SK-N-SH (cell line): ENCODE data around the gene PLSCR2. TPM values are rescaled to one million over a fixed set of nuclear protein-coding genes. Genes with fewer than 3 reads are reported as not detected.

ENCODE experiments used
- CTCF ChIA-PET: fragments of 300-600, 350-600 bp; formaldehyde crosslinking; extraction: SDS; loops from one replicate; lab custom pipeline; 2021; lab: Yijun Ruan, JAX
- POLR2A ChIA-PET: fragments of 350-600 bp; sonication (Branson Sonifier 250); formaldehyde crosslinking; extraction: SDS; loops from one replicate; lab custom pipeline; 2020; ENCODE audit warnings: antibody characterized with exemption, inconsistent platforms; lab: Yijun Ruan, JAX
- DNase-seq: peaks from one replicate; pipeline ENCODE4 v3.0.0; 2012
- H2AFZ ChIP-seq: fragments of 200-600 bp; sonication (generic); 2 replicates; pipeline ENCODE4 v1.8.1; 2016; ENCODE audit warnings: antibody characterized with exemption, mild to moderate bottlenecking, low read depth
- H3F3A ChIP-seq: fragments of 200-600 bp; sonication (generic); replicated peaks from 2 replicates; pipeline ENCODE3; 2016; ENCODE audit warnings: antibody characterized with exemption, mild to moderate bottlenecking; ENCODE audit not compliant: insufficient read depth
- H3K27ac ChIP-seq, 2 experiments: fragments of 200-500 bp in 1 of 2; fragments of 200-600 bp in 1 of 2; sonication (Bioruptor generic) in 1 of 2; sonication (generic), shearing (Covaris generic) in 1 of 2; 2 replicates each; pipeline versions ENCODE4 v1.5.1 to v1.6.1; 2014 to 2016; ENCODE audit warnings: low read depth in 2 of 2, inconsistent platforms in 1 of 2, low read length in 1 of 2, mild to moderate bottlenecking in 1 of 2, mixed read lengths in 1 of 2
- H3K27me3 ChIP-seq: fragments of 200-600 bp; sonication (generic), shearing (Covaris generic); 2 replicates; pipeline ENCODE4 v1.6.1; 2016; ENCODE audit warnings: mixed run types; ENCODE audit not compliant: insufficient read depth
- H3K36me3 ChIP-seq, 2 experiments: fragments of 200-500 bp in 1 of 2; fragments of 200-600 bp in 1 of 2; sonication (Bioruptor generic) in 1 of 2; sonication (generic) in 1 of 2; replicated peaks in 1 of 2; 2 replicates each; pipeline versions ENCODE3 to v1.5.1; 2014 to 2016; ENCODE audit warnings: low read length in 1 of 2, mild to moderate bottlenecking in 1 of 2; ENCODE audit not compliant: insufficient read depth in 2 of 2, control insufficient read depth in 1 of 2
- H3K4me1 ChIP-seq, 2 experiments: fragments of 200-500 bp in 1 of 2; fragments of 200-600 bp in 1 of 2; sonication (Bioruptor generic) in 1 of 2; sonication (generic), shearing (Covaris generic) in 1 of 2; 2 replicates each; pipeline versions ENCODE4 v1.5.1 to v1.6.1; 2014 to 2016; ENCODE audit warnings: low read depth in 1 of 2, low read length in 1 of 2, mixed run types in 1 of 2; ENCODE audit not compliant: insufficient read depth in 2 of 2, control insufficient read depth in 1 of 2
- H3K4me2 ChIP-seq: fragments of 200-600 bp; sonication (generic), shearing (Covaris generic); 2 replicates; pipeline ENCODE4 v1.6.1; 2017; ENCODE audit warnings: mixed run types
- H3K4me3 ChIP-seq, 2 experiments: fragments of 200-500 bp in 1 of 2; fragments of 200-600 bp in 1 of 2; sonication (Bioruptor generic) in 1 of 2; sonication (generic), shearing (Covaris generic) in 1 of 2; 2 replicates each; pipeline versions ENCODE4 v1.5.1 to v1.8.1; 2014 to 2016; ENCODE audit warnings: low read depth in 2 of 2, inconsistent platforms in 1 of 2, low read length in 1 of 2, mild to moderate bottlenecking in 1 of 2, mixed read lengths in 1 of 2, moderate library complexity in 1 of 2
- H3K79me2 ChIP-seq: fragments of 200-600 bp; sonication (generic); 2 replicates; pipeline ENCODE4 v1.8.1; 2017; ENCODE audit warnings: mild to moderate bottlenecking; ENCODE audit not compliant: insufficient read depth
- H3K9ac ChIP-seq: fragments of 200-600 bp; sonication (generic); 2 replicates; pipeline ENCODE4 v1.6.1; 2017; ENCODE audit warnings: mixed run types
- H3K9me2 ChIP-seq: fragments of 200-600 bp; sonication (generic); 2 replicates; pipeline ENCODE4 v1.6.1; 2017; ENCODE audit warnings: mixed run types
- H3K9me3 ChIP-seq: fragments of 200-600 bp; sonication (generic); 2 replicates; pipeline ENCODE4 v1.6.1; 2017; ENCODE audit warnings: mixed run types, mild to moderate bottlenecking, moderate library complexity
- H4K20me1 ChIP-seq: fragments of 200-600 bp; sonication (generic); 2 replicates; pipeline ENCODE4 v1.6.1; 2017; ENCODE audit warnings: mild to moderate bottlenecking, mixed run types; ENCODE audit not compliant: insufficient read depth
- CHD2 ChIP-seq: fragments of 150-350 bp; IDR thresholded peaks from 2 replicates; pipeline ENCODE4 v1.6.1; 2018; ENCODE audit warnings: low read length; ENCODE audit not compliant: partially characterized antibody
- EP300 ChIP-seq, 2 experiments: IDR thresholded peaks; 2 replicates each; pipeline versions ENCODE4 v1.4.0 to v1.6.1; 2012; ENCODE audit warnings: borderline replicate concordance in 1 of 2, low read depth in 1 of 2, low read length in 1 of 2
- EZH2phosphoT487 ChIP-seq: fragments of 200-600 bp; sonication (generic); IDR thresholded peaks from 2 replicates; pipeline ENCODE4 v1.6.1; 2017; ENCODE audit warnings: low read depth, mixed run types, mild to moderate bottlenecking, antibody characterized with exemption, moderate library complexity, borderline replicate concordance
- FOSL2 ChIP-seq: IDR thresholded peaks from 2 replicates; pipeline ENCODE4 v1.4.0; 2012; ENCODE audit warnings: low read depth, mild to moderate bottlenecking, moderate library complexity, borderline replicate concordance
- FOXJ3 ChIP-seq: sonication (generic); formaldehyde crosslinking; IDR thresholded peaks from 2 replicates; pipeline ENCODE4 v1.5.1; 2020; ENCODE audit warnings: mild to moderate bottlenecking, missing genetic modification reagents
- FOXM1 ChIP-seq: IDR thresholded peaks from 2 replicates; pipeline ENCODE4 v1.4.0; 2012; ENCODE audit warnings: low read depth, mild to moderate bottlenecking
- GABPA ChIP-seq: IDR thresholded peaks from 2 replicates; pipeline ENCODE4 v1.4.0; 2012; ENCODE audit warnings: low read depth, mild to moderate bottlenecking
- GATA2 ChIP-seq: sonication (generic); formaldehyde crosslinking; IDR thresholded peaks from 2 replicates; pipeline ENCODE4 v1.5.0; 2020; ENCODE audit warnings: mild to moderate bottlenecking, missing genetic modification reagents
- JUND ChIP-seq: IDR thresholded peaks from 2 replicates; pipeline ENCODE4 v1.4.0; 2012
- MXI1 ChIP-seq: IDR thresholded peaks from 2 replicates; pipeline ENCODE4 v1.6.1; 2012; ENCODE audit warnings: mild to moderate bottlenecking, low read depth, low read length, improper control_type of control experiment
- NFIC ChIP-seq: IDR thresholded peaks from 2 replicates; pipeline ENCODE4 v1.4.0; 2012; ENCODE audit warnings: borderline replicate concordance
- RAD21 ChIP-seq: IDR thresholded peaks from 2 replicates; pipeline ENCODE4 v1.6.1; 2012; ENCODE audit warnings: mild to moderate bottlenecking, low read length
- SIN3A ChIP-seq: IDR thresholded peaks from 2 replicates; pipeline ENCODE4 v1.6.1; 2012; ENCODE audit warnings: low read depth, mild to moderate bottlenecking, low read length, moderate library complexity, borderline replicate concordance
- TAF1 ChIP-seq: IDR thresholded peaks from 2 replicates; pipeline ENCODE4 v1.6.1; 2012; ENCODE audit warnings: low read depth, mild to moderate bottlenecking, low read length, moderate library complexity, borderline replicate concordance
- TCF12 ChIP-seq: IDR thresholded peaks from 2 replicates; pipeline ENCODE4 v1.4.0; 2012
- YY1 ChIP-seq: IDR thresholded peaks from 2 replicates; pipeline ENCODE4 v1.4.0; 2012; ENCODE audit warnings: low read depth, mild to moderate bottlenecking
- ZBTB33 ChIP-seq: IDR thresholded peaks from 2 replicates; pipeline ENCODE4 v1.4.0; 2012; ENCODE audit warnings: low read depth, borderline replicate concordance
- WGBS: methylation state at CpG from one replicate; pipeline ENCODE4 v1.1.6; 2017; ENCODE audit warnings: low lambda C conversion rate; 5-methylcytosine and 5-hydroxymethylcytosine counted together
- polyA plus RNA-seq, 3 experiments: library from polyadenylated mRNA; depleted of rRNA; stranded (reverse); fragments of >200 nt; gene quantifications; 2 replicates each; pipeline ENCODE4 v1.2.3, GENCODE V29; 2012
- TF ChIP-seq, protein P1 (sequence below): fragments of 150-350 bp; IDR thresholded peaks from 2 replicates; pipeline ENCODE4 v1.6.1; 2016; ENCODE audit warnings: mild to moderate bottlenecking, low read depth, low read length
- TF ChIP-seq, protein P2 (sequence below): IDR thresholded peaks from 2 replicates; pipeline ENCODE4; 2012
- TF ChIP-seq, protein P3 (sequence below): IDR thresholded peaks from 2 replicates; pipeline ENCODE4 v1.4.0; 2012; ENCODE audit warnings: low read depth, borderline replicate concordance

The PLSCR2 gene
- polyA plus RNA-seq, 1 of the 3 experiments (the other 2 are of a cell fraction) = not detected

GRCh38 chr3:146493761-146494160, 24.4 kb upstream of the PLSCR2 start:
- Histone ChIP-seq H3K36me3 (no peaks in the 10 kb centered on the region), H3K9ac (no peak overlapping the region), H3K9me3 (no peaks in the 10 kb centered on the region), H3K9me2 (no peaks in the 10 kb centered on the region), H3F3A (no peaks in the 10 kb centered on the region), H3K79me2 (no peaks in the 10 kb centered on the region), H2AFZ (no peak overlapping the region), H3K27me3 (no peaks in the 10 kb centered on the region), H3K4me3 (no peak overlapping the region), H3K4me1 (no peaks in the 10 kb centered on the region), H3K27ac (no peak overlapping the region), H4K20me1 (no peaks in the 10 kb centered on the region), H3K4me2 (no peak overlapping the region)
- POLR2A ChIA-PET = no interaction called here
- WGBS = 37% methylated on average over 2 of the region's 2 CpGs
- no peak for DNase-seq
- CTCF ChIA-PET = no interaction called here
- TF ChIP-seq NFIC (no peak), TAF1 (no peak)

DNA sequence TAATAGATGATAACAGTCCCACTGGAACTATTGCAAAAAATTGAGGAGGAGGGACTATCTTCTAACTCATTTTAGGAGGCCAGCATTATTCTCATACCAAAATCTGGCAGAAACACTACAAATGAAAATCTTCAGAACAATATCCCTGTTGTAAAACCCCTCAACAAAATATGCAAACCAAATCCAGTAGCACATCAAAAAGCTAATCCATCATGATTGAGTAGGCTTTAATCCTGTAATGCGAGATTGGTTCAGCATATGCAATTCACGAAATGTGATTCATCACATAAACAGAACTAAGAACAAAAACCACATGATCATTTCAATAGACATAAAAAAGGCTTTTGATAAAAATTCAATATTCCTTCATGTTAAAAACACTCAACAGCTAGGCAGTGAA, 23.9 kb upstream of the PLSCR2 start:
- DNase-seq = no peak
- no peak overlapping the region for H3K4me3 ChIP-seq

More for the DNA sequence above, 23.9 kb upstream of the PLSCR2 start:
- no peaks in the 10 kb centered on the region for H4K20me1 ChIP-seq
- no peak overlapping the region for H2AFZ ChIP-seq
- no peaks in the 10 kb centered on the region for H3K4me1 ChIP-seq
- H3K9me2 ChIP-seq = no peaks in the 10 kb centered on the region
- H3K36me3 ChIP-seq = no peaks in the 10 kb centered on the region
- H3K4me2 ChIP-seq = no peak overlapping the region
- POLR2A ChIA-PET = no interaction called here
- WGBS = 39% methylated on average over 2 of the region's 2 CpGs
- no peaks in the 10 kb centered on the region for H3K27me3 ChIP-seq
- H3K9ac ChIP-seq = no peak overlapping the region
- CTCF ChIA-PET = no interaction called here
- no peaks in the 10 kb centered on the region for H3K9me3 ChIP-seq
- no peak for TF ChIP-seq CHD2
- no peak for TF ChIP-seq ZBTB33
- no peak for TF ChIP-seq TCF12
- no peak for TF ChIP-seq SIN3A
- no peak for TF ChIP-seq RAD21
- TF ChIP-seq MXI1 = no peak
- TF ChIP-seq FOSL2 = no peak
- TF ChIP-seq EP300 (IDR thresholded peaks at IDR 0.05; ENCODE audit: borderline replicate concordance in 1 of 2, low read depth in 1 of 2, low read length in 1 of 2) = no peak
- TF ChIP-seq TAF1 = no peak
- TF ChIP-seq, protein P1, sequence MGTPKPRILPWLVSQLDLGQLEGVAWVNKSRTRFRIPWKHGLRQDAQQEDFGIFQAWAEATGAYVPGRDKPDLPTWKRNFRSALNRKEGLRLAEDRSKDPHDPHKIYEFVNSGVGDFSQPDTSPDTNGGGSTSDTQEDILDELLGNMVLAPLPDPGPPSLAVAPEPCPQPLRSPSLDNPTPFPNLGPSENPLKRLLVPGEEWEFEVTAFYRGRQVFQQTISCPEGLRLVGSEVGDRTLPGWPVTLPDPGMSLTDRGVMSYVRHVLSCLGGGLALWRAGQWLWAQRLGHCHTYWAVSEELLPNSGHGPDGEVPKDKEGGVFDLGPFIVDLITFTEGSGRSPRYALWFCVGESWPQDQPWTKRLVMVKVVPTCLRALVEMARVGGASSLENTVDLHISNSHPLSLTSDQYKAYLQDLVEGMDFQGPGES = no peak
- no peak for TF ChIP-seq FOXM1
- TF ChIP-seq FOXJ3 = no peak
- no peak for TF ChIP-seq YY1
- TF ChIP-seq GABPA = no peak
- TF ChIP-seq, protein P2, sequence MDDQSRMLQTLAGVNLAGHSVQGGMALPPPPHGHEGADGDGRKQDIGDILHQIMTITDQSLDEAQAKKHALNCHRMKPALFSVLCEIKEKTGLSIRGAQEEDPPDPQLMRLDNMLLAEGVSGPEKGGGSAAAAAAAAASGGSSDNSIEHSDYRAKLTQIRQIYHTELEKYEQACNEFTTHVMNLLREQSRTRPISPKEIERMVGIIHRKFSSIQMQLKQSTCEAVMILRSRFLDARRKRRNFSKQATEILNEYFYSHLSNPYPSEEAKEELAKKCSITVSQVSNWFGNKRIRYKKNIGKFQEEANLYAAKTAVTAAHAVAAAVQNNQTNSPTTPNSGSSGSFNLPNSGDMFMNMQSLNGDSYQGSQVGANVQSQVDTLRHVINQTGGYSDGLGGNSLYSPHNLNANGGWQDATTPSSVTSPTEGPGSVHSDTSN = no peak
- TF ChIP-seq JUND = no peak
- TF ChIP-seq GATA2 = no peak
- TF ChIP-seq EZH2phosphoT487 = no peak
- TF ChIP-seq, protein P3, sequence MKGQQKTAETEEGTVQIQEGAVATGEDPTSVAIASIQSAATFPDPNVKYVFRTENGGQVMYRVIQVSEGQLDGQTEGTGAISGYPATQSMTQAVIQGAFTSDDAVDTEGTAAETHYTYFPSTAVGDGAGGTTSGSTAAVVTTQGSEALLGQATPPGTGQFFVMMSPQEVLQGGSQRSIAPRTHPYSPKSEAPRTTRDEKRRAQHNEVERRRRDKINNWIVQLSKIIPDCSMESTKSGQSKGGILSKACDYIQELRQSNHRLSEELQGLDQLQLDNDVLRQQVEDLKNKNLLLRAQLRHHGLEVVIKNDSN = no peak
- no peaks in the 10 kb centered on the region for H3K79me2 ChIP-seq
- H3K27ac ChIP-seq = no peak overlapping the region
- no peaks in the 10 kb centered on the region for H3F3A ChIP-seq
